Omental fat pad (tissue), 4 donors: ENCODE data around the gene ZMYND12. TPM values are rescaled to one million over a fixed set of nuclear protein-coding genes. Genes with fewer than 3 reads are reported as not detected.

ENCODE experiments used
- ATAC-seq: fragments of 150-250 bp; one replicate; pipeline ENCODE4 v1.9.1; 2016; ENCODE audit warnings: mild to moderate bottlenecking, moderate library complexity; ENCODE audit not compliant: low FRiP score
- DNase-seq: peaks from one replicate; pipeline ENCODE4 v3.0.0-alpha.2; 2019; ENCODE audit warnings: low spot score
- total RNA-seq, 4 donors: library from RNA; depleted of rRNA; stranded (reverse); fragments of >200 nt; gene quantifications; one replicate each; pipeline ENCODE4 v1.1.0, GENCODE V29; 2016
- TF ChIP-seq, protein P1 (sequence below), 3 donors: fragments of 450-650 bp; IDR thresholded peaks; one replicate each; pipeline ENCODE4 v1.5.1; 2016 to 2017; ENCODE audit warnings: antibody characterized with exemption in 3 of 3, mild to moderate bottlenecking in 3 of 3, moderate library complexity in 2 of 3

Gene ZMYND12
- total RNA-seq, 4 donors from 2014 or later = 0.82 to 2.2 (median 1.7) TPM

DNA sequence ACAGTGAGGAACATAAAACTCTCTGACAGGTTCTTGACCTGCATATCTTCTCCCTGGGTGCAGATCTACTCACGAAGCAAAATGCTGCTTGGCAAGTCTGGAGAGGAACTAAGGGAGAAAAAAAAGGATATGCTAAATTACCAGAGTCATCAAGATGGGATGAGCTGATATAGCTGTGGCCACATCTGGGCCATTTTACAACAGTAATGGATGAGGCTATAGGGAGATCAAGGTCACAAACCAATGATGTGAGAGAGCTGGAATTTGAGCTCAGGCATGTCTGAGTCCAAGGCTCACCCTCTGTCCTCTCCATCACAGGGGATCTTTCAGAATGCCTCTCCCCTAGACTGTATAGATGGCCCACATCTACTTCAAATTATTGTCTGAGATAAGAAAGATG lies 26.2 kb downstream of the ZMYND12 start:
- ATAC-seq (no peak), DNase-seq (no peak)
- TF ChIP-seq, protein P1, sequence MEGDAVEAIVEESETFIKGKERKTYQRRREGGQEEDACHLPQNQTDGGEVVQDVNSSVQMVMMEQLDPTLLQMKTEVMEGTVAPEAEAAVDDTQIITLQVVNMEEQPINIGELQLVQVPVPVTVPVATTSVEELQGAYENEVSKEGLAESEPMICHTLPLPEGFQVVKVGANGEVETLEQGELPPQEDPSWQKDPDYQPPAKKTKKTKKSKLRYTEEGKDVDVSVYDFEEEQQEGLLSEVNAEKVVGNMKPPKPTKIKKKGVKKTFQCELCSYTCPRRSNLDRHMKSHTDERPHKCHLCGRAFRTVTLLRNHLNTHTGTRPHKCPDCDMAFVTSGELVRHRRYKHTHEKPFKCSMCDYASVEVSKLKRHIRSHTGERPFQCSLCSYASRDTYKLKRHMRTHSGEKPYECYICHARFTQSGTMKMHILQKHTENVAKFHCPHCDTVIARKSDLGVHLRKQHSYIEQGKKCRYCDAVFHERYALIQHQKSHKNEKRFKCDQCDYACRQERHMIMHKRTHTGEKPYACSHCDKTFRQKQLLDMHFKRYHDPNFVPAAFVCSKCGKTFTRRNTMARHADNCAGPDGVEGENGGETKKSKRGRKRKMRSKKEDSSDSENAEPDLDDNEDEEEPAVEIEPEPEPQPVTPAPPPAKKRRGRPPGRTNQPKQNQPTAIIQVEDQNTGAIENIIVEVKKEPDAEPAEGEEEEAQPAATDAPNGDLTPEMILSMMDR (IDR thresholded peaks at IDR 0.05) = no peak

DNA sequence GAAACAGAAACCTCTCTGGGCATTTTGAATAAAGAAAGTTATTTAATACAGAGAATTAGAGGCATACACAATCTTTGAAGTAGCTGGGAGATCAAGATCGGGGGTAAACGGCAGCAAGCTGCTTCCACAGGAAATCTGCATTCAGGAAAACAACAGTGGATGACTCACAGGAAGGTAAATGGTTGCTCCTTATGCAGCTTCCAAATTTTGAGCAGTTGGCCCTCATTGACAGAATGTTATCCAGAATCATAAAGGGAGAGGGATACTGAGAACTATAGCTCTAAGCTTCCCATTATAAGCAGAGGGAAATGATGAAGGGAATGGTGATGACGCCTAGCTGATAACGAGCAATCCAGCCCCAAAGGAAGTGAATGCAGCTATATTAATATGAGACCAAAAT lies 28.6 kb downstream of the ZMYND12 start:
- DNase-seq (no peak), ATAC-seq (no peak)
- TF ChIP-seq, protein P1 (IDR thresholded peaks at IDR 0.05) = no peak

DNA sequence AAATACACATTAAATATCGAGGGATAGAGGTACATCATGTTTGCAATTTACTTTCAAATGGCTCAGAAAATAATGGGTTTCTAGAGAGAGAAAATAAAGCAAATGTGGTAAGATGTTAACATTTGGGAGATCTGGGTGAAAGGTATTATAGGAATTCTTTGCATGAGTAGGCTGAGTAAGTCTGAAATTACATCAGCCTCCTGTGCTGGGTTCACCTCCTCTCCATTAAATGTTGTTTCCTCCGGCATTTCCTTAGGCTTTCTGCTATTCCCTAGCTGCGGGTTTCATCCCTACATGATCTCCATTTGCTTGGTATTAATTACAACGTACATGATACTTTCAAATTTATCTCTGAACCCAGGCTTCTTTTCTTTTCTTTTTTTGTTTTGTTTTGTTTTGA lies 31.6 kb downstream of the ZMYND12 start:
- no peak for DNase-seq
- TF ChIP-seq, protein P1 (IDR thresholded peaks at IDR 0.05) = no peak

DNA sequence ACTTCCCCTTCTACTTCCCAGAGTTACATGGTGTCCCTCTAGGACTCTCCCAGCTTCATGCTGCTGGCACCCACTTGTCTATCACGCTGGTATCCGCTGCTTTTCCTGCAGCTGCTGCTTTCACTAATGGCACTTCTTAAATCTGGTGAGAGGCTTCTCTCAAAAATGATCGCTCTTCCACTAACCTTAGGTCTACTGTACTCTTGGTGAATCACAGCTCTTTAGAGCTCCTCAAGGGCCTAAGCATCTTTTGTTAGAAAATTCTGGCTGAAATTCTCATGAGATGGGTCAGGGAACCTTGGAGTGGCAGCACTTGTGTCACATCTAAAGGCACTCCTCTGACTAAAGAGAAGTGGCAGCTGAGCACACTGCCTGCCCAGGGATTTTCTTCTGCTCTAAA lies 32.1 kb downstream of the ZMYND12 start:
- TF ChIP-seq, protein P1 (IDR thresholded peaks at IDR 0.05) = no peak
- ATAC-seq (no peak), DNase-seq (no peak)

More for the DNA sequence above, 31.6 kb downstream of the ZMYND12 start:
- ATAC-seq = no peak

DNA sequence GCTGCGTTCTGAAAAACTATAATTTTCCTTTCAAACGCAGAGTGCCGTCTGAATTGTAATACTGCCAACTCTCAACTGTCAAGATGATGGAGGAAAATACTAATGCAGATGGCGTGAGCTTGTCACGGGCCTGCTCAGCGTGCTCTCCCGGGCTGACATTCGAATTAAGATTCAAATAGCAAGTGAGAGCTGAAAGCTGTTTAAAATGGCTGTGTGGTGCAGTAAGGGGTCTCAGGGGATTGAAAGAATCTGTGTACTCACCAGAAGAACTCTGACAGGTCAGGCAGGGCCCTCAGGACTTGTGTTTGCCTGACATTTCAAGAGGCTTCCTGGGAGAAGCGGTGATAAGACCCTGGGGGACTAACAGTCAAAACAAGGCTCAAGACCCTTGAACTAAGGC lies 33.1 kb downstream of the ZMYND12 start:
- no peak for DNase-seq
- TF ChIP-seq, protein P1 (IDR thresholded peaks at IDR 0.05) = no peak
- no peak for ATAC-seq

DNA sequence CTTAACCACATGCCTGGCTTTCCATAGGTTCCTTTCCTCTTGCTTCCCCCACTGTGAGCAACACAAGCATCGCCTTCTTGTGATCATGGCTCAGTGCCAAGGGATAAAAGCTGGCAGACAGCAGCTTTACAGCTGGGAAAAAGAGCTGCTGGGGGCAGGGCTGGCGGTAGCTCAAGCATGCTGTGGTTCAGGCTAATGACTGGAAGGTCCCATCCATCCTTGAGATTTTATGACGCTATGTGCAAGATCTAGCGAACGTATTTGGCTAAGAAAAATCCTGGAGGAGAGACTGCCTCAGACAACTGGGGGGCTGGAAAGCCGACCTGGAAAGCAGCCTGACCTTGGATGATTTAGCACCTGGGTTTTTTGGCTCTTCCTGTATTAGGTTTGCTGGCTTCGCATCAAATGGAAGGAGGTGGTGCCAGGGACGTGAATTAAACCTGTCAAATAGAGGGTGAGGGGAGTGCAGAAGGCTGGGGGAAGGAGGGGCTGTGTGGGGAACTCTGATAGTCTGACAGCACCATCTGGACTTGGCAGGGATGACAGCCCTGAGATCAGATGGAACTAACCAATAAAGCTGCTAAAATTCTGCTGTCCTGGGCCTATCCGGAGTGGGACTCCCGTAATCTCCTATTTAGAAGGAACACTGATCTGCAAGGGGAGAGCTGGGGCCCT lies 34.8 kb downstream of the ZMYND12 start:
- DNase-seq (no peak), ATAC-seq (peak; percentile 28)
- TF ChIP-seq, protein P1 (IDR thresholded peaks at IDR 0.05) = no peak

DNA sequence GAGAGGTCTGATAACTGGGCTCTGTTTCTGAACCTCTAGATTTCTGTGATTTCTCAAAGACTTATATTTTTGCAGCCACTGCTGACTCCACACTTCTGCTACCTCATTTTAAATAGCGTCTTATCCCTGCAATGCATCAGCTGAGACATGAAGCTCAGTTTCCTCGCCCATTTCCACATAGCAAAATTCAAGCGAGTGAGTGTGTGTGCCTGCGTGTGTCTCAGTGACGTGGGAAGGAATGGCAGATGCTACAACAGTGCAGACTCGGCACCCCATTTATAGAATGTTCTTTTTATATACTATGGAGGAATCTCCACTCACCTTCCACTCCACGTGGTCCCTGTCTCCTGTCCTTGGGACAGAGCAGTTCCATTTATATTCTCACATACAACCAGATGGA lies 35.7 kb downstream of the ZMYND12 start:
- ATAC-seq (peak; percentile 48), DNase-seq (no peak)
- TF ChIP-seq, protein P1 (IDR thresholded peaks at IDR 0.05) = no peak
